Measurements from ENCODE around the gene PRKCH. TPM values are rescaled to one million over a fixed set of nuclear protein-coding genes. Genes with fewer than 3 reads are reported as not detected.
A peak's percentile ranks its signal among the peaks of the same experiment; 100 is the strongest.

Gene PRKCH
- total RNA-seq, 5 donors from 2014 or later (not counting 1 experiment from before 2014, with no cell fraction given) = 267 to 436 (median 326) TPM

DNA sequence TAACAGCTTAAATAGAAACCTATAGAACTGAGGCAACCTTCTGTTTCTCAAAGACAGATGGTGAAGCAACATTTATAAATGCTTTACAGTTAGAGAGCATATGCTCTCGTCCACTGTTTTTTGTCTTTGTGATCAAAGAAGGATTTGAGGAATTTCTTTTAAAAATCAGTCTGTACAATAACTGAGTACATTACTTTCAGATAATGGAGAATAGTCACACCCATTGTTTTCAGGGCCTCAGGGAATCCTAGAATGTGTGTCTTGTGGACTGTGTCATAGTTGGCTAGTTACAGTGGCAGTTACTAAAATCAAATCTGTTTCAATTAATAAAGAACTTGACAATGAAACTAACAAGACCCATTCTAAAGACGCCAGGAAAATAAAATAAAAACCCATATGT is 107.9 kb downstream of the PRKCH start:
- peak overlapping the region; percentile 61 to 62 for H3K27ac Mint-ChIP-seq
- CTCF ChIA-PET = interaction anchor here in 1 of 2 donors (0.6 kb wide), 1 partner anchor 300 kb away, joined by 3 read pairs; no protein-coding TSS in a partner anchor
- H3K4me3 ChIP-seq (ENCODE audit: control insufficient read depth in 1 of 2, extremely low read depth in 1 of 2, low read length in 1 of 2) = no peak overlapping the region
- peaks cover 41 to 55% of the 10 kb centered on the region in 2 experiments for H3K4me1 ChIP-seq (ENCODE audit: control insufficient read depth in 1 of 2, extremely low read depth in 1 of 2, insufficient read depth in 2 of 2, low read length in 2 of 2)
- WGBS (ENCODE audit: insufficient coverage) = 100% methylated on average over 1 of the region's 2 CpGs
- H3K36me3 ChIP-seq (ENCODE audit: control insufficient read depth in 2 of 2, extremely low read depth in 1 of 2, insufficient read depth in 1 of 2, low read length in 1 of 2) = peaks cover 0 to 4% of the 10 kb centered on the region in 2 donors
- ATAC-seq (replicated peaks in 1 of 4) = no peak
- peak overlapping the region in 1 of 3 donors; percentile 40 for H3K4me3 Mint-ChIP-seq
- H3K27me3 ChIP-seq (replicated peaks in 1 of 2; ENCODE audit: control insufficient read depth in 2 of 2, extremely low read depth in 1 of 2, insufficient read depth in 2 of 2, low read length in 1 of 2) = no peaks in the 10 kb centered on the region
- POLR2A ChIA-PET = interaction anchor here (0.6 to 1.4 kb wide), 3 partner anchors 10 to 125 kb away, joined by 3 to 4 read pairs (median 3); no protein-coding TSS in a partner anchor
- H3K4me1 Mint-ChIP-seq = peaks cover 95 to 98% (median 95%) of the 10 kb centered on the region in 3 donors
- peak overlapping the region; percentile 15 for H3K27ac ChIP-seq (ENCODE audit: low read length)
- DNase-seq = no peak
- no peaks in the 10 kb centered on the region for H3K27me3 Mint-ChIP-seq
- no peaks in the 10 kb centered on the region for H3K9me3 ChIP-seq
- peaks cover 31% of the 10 kb centered on the region for H3K36me3 Mint-ChIP-seq
- H3K9me3 Mint-ChIP-seq = peaks cover 0 to 8% (median 0%) of the 10 kb centered on the region in 3 donors

GRCh38 chr14:61430066-61430757 is 108.8 kb downstream of the PRKCH start:
- CTCF ChIA-PET = interaction anchor here (0.6 to 0.9 kb wide), 3 partner anchors 13 to 1617 kb away, joined by 3 to 5 read pairs (median 3); no protein-coding TSS in a partner anchor
- Mint-ChIP-seq H3K27me3 (no peaks in the 10 kb centered on the region), H3K4me3 (peak overlapping the region in 1 of 3 donors; percentile 32), H3K27ac (peak overlapping the region; percentile 32 to 74), H3K4me1 (peaks cover 98 to 100% (median 98%) of the 10 kb centered on the region in 3 donors), H3K36me3 (peaks cover 33% of the 10 kb centered on the region), H3K9me3 (peaks cover 0 to 6% (median 0%) of the 10 kb centered on the region in 3 donors)
- Histone ChIP-seq H3K4me1 (ENCODE audit: control insufficient read depth in 1 of 2, extremely low read depth in 1 of 2, insufficient read depth in 2 of 2, low read length in 2 of 2) (peaks cover 41 to 60% of the 10 kb centered on the region in 2 experiments), H3K4me3 (ENCODE audit: control insufficient read depth in 1 of 2, extremely low read depth in 1 of 2, low read length in 1 of 2) (no peak overlapping the region), H3K27me3 (replicated peaks in 1 of 2; ENCODE audit: control insufficient read depth in 2 of 2, extremely low read depth in 1 of 2, insufficient read depth in 2 of 2, low read length in 1 of 2) (no peaks in the 10 kb centered on the region), H3K36me3 (ENCODE audit: control insufficient read depth in 2 of 2, extremely low read depth in 1 of 2, insufficient read depth in 1 of 2, low read length in 1 of 2) (peaks cover 0 to 13% of the 10 kb centered on the region in 2 donors), H3K27ac (ENCODE audit: low read length) (peak overlapping the region; percentile 40), H3K9me3 (no peaks in the 10 kb centered on the region)
- WGBS (ENCODE audit: insufficient coverage) = no CpG with 5 or more reads among the region's 2 CpGs
- POLR2A ChIA-PET = interaction anchor here (0.6 to 0.7 kb wide), 2 partner anchors 100 to 685 kb away, joined by 3 to 4 read pairs; no protein-coding TSS in a partner anchor
- DNase-seq = no peak
- ATAC-seq (replicated peaks in 1 of 4) = no peak

- Histone ChIP-seq H3K27me3 (replicated peaks in 1 of 2; ENCODE audit: control insufficient read depth in 2 of 2, extremely low read depth in 1 of 2, insufficient read depth in 2 of 2, low read length in 1 of 2) (no peaks in the 10 kb centered on the region), H3K36me3 (ENCODE audit: control insufficient read depth in 2 of 2, extremely low read depth in 1 of 2, insufficient read depth in 1 of 2, low read length in 1 of 2) (peaks cover 0 to 14% of the 10 kb centered on the region in 2 donors), H3K4me3 (ENCODE audit: control insufficient read depth in 1 of 2, extremely low read depth in 1 of 2, low read length in 1 of 2) (no peak overlapping the region), H3K9me3 (no peaks in the 10 kb centered on the region), H3K27ac (ENCODE audit: low read length) (peak overlapping the region; percentile 12), H3K4me1 (ENCODE audit: control insufficient read depth in 1 of 2, extremely low read depth in 1 of 2, insufficient read depth in 2 of 2, low read length in 2 of 2) (peaks cover 50 to 67% of the 10 kb centered on the region in 2 experiments)
- Mint-ChIP-seq H3K36me3 (peaks cover 31% of the 10 kb centered on the region), H3K9me3 (peaks cover 0 to 6% (median 0%) of the 10 kb centered on the region in 3 donors), H3K27ac (peak overlapping the region; percentile 89 to 91), H3K4me3 (peak overlapping the region; percentile 32 to 54 (median 50)), H3K4me1 (peaks cover 96 to 99% (median 97%) of the 10 kb centered on the region in 3 donors), H3K27me3 (no peaks in the 10 kb centered on the region)
- ATAC-seq (replicated peaks in 1 of 4) (no peak), DNase-seq (no peak)
- CTCF ChIA-PET = interaction anchor here (0.6 to 1.2 kb wide), 7 partner anchors 12 to 124 kb away, joined by 3 to 4 read pairs (median 3); no protein-coding TSS in a partner anchor
- WGBS (ENCODE audit: insufficient coverage) = no CpG with 5 or more reads among the region's 1 CpG
- POLR2A ChIA-PET = interaction anchor here (0.5 to 1.2 kb wide), 11 partner anchors 9 to 135 kb away, joined by 3 to 5 read pairs (median 3); no protein-coding TSS in a partner anchor
Measured at GRCh38 chr14:61433169-61433568, 111.8 kb downstream of the PRKCH start.

- H3K36me3 ChIP-seq (ENCODE audit: control insufficient read depth in 2 of 2, extremely low read depth in 1 of 2, insufficient read depth in 1 of 2, low read length in 1 of 2) = peaks cover 0 to 14% of the 10 kb centered on the region in 2 donors
- Mint-ChIP-seq H3K4me3 (peak overlapping the region in 1 of 3 donors; percentile 54), H3K36me3 (peaks cover 31% of the 10 kb centered on the region), H3K4me1 (peaks cover 96 to 99% (median 97%) of the 10 kb centered on the region in 3 donors), H3K27ac (peak overlapping the region; percentile 89 to 91), H3K27me3 (no peaks in the 10 kb centered on the region), H3K9me3 (peaks cover 0 to 6% (median 0%) of the 10 kb centered on the region in 3 donors)
- H3K9me3 ChIP-seq = no peaks in the 10 kb centered on the region
- POLR2A ChIA-PET = interaction anchor here (0.6 to 1.2 kb wide), 5 partner anchors 8 to 110 kb away, joined by 3 to 4 read pairs (median 4); no protein-coding TSS in a partner anchor
- ATAC-seq (replicated peaks in 1 of 4) (peak in 1 of 4 experiments; percentile 30), DNase-seq (no peak)
- peaks cover 55 to 67% of the 10 kb centered on the region in 2 experiments for H3K4me1 ChIP-seq (ENCODE audit: control insufficient read depth in 1 of 2, extremely low read depth in 1 of 2, insufficient read depth in 2 of 2, low read length in 2 of 2)
- CTCF ChIA-PET = interaction anchor here (0.8 to 1.2 kb wide), 2 partner anchors 90 to 95 kb away, joined by 3 read pairs; no protein-coding TSS in a partner anchor
- H3K27ac ChIP-seq (ENCODE audit: low read length) = peak overlapping the region; percentile 12
- H3K4me3 ChIP-seq (ENCODE audit: control insufficient read depth in 1 of 2, extremely low read depth in 1 of 2, low read length in 1 of 2) = no peak overlapping the region
- no CpG with 5 or more reads among the region's 1 CpG for WGBS (ENCODE audit: insufficient coverage)
- no peaks in the 10 kb centered on the region for H3K27me3 ChIP-seq (replicated peaks in 1 of 2; ENCODE audit: control insufficient read depth in 2 of 2, extremely low read depth in 1 of 2, insufficient read depth in 2 of 2, low read length in 1 of 2)
Measured at GRCh38 chr14:61433828-61434227, 112.4 kb downstream of the PRKCH start.

DNA sequence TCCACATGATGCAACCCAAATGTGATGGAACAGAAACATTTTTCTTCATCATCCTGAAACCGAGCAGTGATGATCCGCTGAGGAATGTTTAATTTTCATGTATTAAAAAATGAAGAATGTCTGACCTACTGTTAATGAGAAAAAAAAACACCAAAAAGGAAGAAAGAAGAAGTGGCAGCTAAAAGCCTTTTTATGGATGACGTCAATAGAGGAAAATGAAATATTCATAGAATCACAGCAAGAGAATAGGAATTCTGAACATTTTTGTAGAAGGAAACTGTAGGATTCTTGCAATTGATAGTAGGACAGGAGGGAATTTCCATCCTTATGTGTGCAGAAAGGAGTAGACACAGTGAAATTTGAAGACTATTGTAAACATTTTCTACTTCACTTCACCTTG is 112.9 kb downstream of the PRKCH start:
- CTCF ChIA-PET = interaction anchor here in 1 of 2 donors (0.6 kb wide), 1 partner anchor 12 kb away, joined by 7 read pairs; no protein-coding TSS in a partner anchor
- ATAC-seq (replicated peaks in 1 of 4) (no peak), DNase-seq (no peak)
- Mint-ChIP-seq H3K4me3 (peak overlapping the region in 1 of 3 donors; percentile 54), H3K9me3 (peaks cover 0 to 6% (median 0%) of the 10 kb centered on the region in 3 donors), H3K27ac (peak overlapping the region; percentile 89 to 91), H3K36me3 (peaks cover 31% of the 10 kb centered on the region), H3K27me3 (no peaks in the 10 kb centered on the region), H3K4me1 (peaks cover 96 to 99% (median 97%) of the 10 kb centered on the region in 3 donors)
- H3K9me3 ChIP-seq = no peaks in the 10 kb centered on the region
- POLR2A ChIA-PET = interaction anchor here in 1 of 2 donors (1.2 kb wide), 1 partner anchor 17 kb away, joined by 4 read pairs; no protein-coding TSS in a partner anchor
- peaks cover 0 to 14% of the 10 kb centered on the region in 2 donors for H3K36me3 ChIP-seq (ENCODE audit: control insufficient read depth in 2 of 2, extremely low read depth in 1 of 2, insufficient read depth in 1 of 2, low read length in 1 of 2)
- H3K27me3 ChIP-seq (replicated peaks in 1 of 2; ENCODE audit: control insufficient read depth in 2 of 2, extremely low read depth in 1 of 2, insufficient read depth in 2 of 2, low read length in 1 of 2) = no peaks in the 10 kb centered on the region
- peak overlapping the region; percentile 0 for H3K27ac ChIP-seq (ENCODE audit: low read length)
- H3K4me1 ChIP-seq (ENCODE audit: control insufficient read depth in 1 of 2, extremely low read depth in 1 of 2, insufficient read depth in 2 of 2, low read length in 2 of 2) = peaks cover 60 to 68% of the 10 kb centered on the region in 2 experiments
- WGBS (ENCODE audit: insufficient coverage) = no CpG with 5 or more reads among the region's 3 CpGs
- H3K4me3 ChIP-seq (ENCODE audit: control insufficient read depth in 1 of 2, extremely low read depth in 1 of 2, low read length in 1 of 2) = no peak overlapping the region

All from T-cell (primary cell).